GM19467 (cell line): ENCODE results near the gene FHOD3.

Experiments
- ATAC-seq: cut with Tn5 transposase; IDR thresholded peaks from one replicate; pipeline ENCODE4 v1.9.1; 2021; ENCODE audit warnings: mild to moderate bottlenecking, moderate library complexity; ENCODE audit not compliant: unreplicated experiment

FHOD3 gene

GRCh38 chr18:36378205-36378604, 80.7 kb downstream of the FHOD3 start:
- ATAC-seq, result no peak

- no peak for ATAC-seq
Measured at GRCh38 chr18:36379435-36379984, 82.0 kb downstream of the FHOD3 start.

DNA sequence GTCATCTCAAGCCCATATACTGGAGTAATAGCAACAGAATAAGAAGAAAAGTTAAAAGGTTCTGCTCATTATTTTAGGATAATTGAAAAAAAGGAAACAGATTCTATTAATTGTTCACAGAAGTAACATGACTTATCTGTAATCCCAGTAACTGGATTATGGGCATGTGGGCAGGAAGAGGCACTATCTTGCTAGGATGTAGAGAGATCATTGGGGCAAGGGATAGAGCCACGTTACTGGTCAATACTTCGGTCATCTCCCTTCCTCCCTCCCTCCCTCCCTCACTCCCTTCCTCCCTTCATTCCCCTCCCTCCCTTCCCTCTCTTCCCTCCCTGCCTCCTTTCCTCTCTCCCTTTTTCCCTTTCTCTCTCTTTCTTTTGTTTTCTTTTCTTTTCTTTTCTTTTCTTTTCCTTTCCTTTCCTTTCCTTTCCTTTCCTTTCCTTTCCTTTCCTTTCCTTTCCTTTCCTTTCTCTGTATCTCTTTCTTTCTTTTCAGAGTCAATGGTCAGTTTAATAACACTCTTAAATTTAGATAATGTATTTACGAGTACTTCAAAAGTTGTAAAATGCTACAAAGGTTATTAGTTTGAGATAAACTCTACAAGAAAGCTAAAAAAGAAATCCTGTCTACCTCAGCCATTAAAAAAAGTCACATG, 82.8 kb downstream of the FHOD3 start:
- no peak for ATAC-seq

GRCh38 chr18:36381075-36381474, 83.6 kb downstream of the FHOD3 start:
- ATAC-seq, result no peak

- ATAC-seq, result no peak
Measured at GRCh38 chr18:36382854-36383253, 85.3 kb downstream of the FHOD3 start.

DNA sequence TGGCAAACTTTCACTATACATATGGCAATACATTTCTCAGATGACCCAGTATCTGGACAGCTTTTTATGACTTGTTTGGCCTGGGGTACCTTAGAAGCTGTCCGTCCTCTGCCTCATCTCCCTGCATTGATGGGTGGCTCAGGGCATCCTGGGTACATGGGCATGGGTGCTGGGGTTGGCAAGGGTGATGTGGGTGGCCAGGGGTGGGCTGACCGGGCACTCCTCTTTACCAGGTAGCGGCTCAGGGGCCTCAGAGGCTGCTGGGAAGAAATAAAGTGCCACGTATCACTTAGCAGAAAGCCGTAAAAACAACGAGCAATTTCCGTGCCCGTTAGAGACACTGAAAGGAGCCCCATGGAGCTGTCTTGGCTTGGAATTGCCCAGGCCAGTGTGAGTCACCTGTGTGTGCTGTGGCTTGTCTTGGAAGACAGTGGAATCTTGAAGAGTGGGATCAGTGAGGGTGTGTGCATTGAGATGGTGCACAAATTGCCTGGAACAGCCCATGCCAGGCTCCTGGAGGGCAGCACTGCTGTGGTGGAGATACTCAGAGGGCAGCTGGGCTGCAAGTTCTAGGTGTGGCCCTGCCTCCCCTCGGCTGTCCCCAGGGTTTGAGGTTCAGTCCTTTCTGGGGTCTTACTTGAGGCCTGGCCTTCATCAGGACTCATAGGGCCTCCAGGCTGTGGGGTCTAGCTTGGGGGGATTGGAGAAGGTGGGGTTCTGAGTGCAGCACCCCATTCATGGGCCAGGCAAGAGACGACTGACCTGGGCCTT, 88.8 kb downstream of the FHOD3 start:
- ATAC-seq, result no peak

GRCh38 chr18:36387310-36387709, 89.8 kb downstream of the FHOD3 start:
- no peak for ATAC-seq

GRCh38 chr18:36388310-36388709, 90.8 kb downstream of the FHOD3 start:
- no peak for ATAC-seq

GRCh38 chr18:36389027-36389426, 91.5 kb downstream of the FHOD3 start:
- ATAC-seq, result no peak

DNA sequence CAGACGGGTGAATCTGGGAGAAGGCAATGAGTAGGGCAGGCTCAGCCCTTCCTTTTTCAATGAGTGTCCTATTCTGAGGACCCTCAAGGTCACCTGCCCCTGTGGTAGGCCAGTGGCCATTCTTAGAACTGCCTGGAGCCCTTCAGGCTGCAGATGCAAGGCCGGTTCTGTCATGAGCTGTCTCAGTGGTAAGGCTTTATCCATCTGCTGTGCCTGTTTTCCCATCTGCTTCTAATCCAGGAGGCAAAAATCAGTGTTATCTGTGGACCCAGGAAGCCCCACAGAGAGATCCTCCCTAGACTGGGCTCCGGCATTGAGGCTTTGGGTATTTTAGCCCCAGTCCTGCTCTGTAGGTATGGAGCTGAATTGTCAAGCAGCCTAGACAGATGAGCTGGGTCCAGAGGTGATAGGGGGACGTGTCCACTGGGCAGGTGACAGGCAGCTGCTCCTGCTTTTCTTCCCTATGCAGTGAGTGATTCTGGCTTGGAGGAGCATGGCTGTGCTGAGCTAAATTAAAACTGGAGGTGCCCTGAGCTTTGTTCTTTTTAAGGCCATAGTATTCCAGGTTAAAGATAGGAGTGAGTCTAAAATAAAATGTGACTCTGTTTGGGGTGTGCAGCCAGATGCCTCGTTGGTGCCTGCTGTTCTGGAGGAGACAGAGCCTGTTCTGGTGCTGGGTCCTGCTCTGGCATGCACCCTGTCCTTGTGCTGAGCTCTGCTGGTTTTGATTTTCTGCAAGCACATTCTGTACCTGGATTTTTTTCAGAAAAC, 92.5 kb downstream of the FHOD3 start:
- no peak for ATAC-seq

GRCh38 chr18:36391426-36392145, 94.1 kb downstream of the FHOD3 start:
- ATAC-seq, result no peak

GRCh38 chr18:36392164-36392978, 94.9 kb downstream of the FHOD3 start:
- ATAC-seq, result no peak

GRCh38 chr18:36392979-36393287, 95.4 kb downstream of the FHOD3 start:
- ATAC-seq, result no peak

DNA sequence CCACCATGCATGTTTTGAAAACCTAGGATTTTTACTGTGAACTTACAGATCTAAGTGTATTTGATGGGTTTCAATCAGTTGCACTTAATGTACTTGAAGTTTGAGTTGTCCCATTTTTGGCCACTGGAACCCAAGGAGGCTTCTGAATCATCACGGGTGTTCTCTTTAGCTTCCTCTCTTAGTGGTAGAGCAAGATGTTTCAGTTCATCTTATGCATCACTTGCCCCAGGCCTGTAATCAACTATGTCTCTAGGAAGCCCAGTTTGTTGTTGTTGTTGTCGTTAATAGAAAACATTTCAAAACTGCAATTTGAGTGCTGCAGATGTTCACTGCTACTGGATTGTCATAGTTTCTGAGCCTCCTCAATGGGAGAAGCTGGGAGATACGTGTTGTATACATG, 97.0 kb downstream of the FHOD3 start:
- ATAC-seq, result no peak

DNA sequence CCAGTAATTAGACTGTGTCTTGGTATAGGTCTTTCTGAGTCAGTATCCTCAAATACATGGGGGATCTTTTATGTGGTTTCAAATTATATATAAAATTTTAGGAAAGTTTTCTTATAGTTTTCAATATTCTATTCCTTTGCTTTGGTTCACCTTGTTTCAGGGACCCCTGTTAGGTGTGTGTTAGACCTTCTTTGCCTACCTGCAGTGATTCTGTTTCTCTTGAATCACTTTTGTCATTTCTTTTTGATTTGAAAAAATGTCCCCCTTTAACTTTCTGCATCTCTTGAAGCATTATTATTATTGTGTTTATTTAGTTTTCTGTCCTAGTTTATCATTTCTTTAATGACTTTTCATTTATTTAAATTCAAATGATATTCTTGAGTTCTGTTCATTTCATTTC, 98.7 kb downstream of the FHOD3 start:
- no peak for ATAC-seq

DNA sequence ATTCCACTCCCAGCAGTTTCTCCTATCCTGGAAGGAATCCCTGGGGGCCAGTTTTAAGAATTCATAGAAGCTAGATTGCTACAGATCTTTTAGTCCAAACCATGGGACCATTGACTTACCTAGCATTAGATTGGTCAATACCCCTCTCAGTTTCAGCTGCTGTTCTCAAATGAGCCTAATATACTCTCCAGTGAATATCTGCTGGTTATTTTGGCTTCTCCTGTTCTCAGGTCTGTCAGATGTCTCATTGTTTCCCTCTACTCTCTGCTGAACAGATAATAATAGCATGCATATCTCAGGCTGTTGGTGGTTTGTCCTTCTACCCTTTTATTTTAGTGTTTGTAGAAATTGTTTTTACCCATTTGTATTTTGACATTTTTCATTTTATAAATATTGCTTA, 99.5 kb downstream of the FHOD3 start:
- no peak for ATAC-seq

DNA sequence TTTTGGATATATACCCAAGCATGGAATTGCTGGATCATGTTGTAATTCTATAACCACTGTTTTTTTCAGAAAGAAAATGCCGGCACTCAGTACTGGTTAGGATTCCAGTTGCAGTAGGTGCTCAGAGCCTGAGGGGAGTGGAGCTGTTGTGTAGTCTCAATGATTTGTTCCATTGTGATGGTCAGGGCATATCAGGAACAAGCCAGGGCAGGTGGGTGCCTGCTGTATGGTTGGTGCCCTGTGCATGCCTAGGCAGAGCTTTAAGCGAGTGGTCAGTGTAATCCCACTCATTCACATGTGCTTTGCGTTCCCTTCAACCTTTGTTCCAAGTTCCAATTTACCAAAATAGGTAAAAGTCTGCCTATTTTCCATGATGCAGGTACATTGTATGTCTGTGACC, 100.9 kb downstream of the FHOD3 start:
- no peak for ATAC-seq

GRCh38 chr18:36399055-36399454, 101.5 kb downstream of the FHOD3 start:
- no peak for ATAC-seq

GRCh38 chr18:36401462-36401861, 103.9 kb downstream of the FHOD3 start:
- no peak for ATAC-seq

GRCh38 chr18:36402765-36403396, 105.4 kb downstream of the FHOD3 start:
- no peak for ATAC-seq
